ENCODE measurements around the gene LPP. TPM values are rescaled to one million over a fixed set of nuclear protein-coding genes. Genes with fewer than 3 reads are reported as not detected.

The LPP gene
- total and polyA plus RNA-seq, 2 of the 4 experiments (the other 2 are of a cell fraction): 16.0 to 130 TPM

- Histone ChIP-seq H2AFZ (replicated peaks; ENCODE audit: low read length, poor library complexity) (no peak overlapping the region), H3K4me1 (ENCODE audit: control insufficient read depth, insufficient read depth, low read length) (peaks cover 4% of the 10 kb centered on the region), H3K9me3 (ENCODE audit: control insufficient read depth, insufficient read depth, low read length) (no peaks in the 10 kb centered on the region), H4K20me1 (ENCODE audit: insufficient read depth, low read length) (peaks cover 48% of the 10 kb centered on the region; the same call in 1 of the 2 replicates), H2BK120ac (ENCODE audit: low read depth, low read length) (no peak overlapping the region), H3K14ac (replicated peaks; ENCODE audit: low read depth, low read length) (no peak overlapping the region), H3K18ac (ENCODE audit: low read depth, low read length) (no peak overlapping the region), H2AK5ac (ENCODE audit: low read depth, low read length) (no peak overlapping the region), H3K23ac (ENCODE audit: low read depth, low read length) (no peak overlapping the region), H4K8ac (ENCODE audit: low read depth in 2 of 2, low read length in 2 of 2) (no peak overlapping the region), H2BK5ac (ENCODE audit: low read depth, low read length, poor library complexity, severe bottlenecking) (no peak overlapping the region), H3K9me1 (ENCODE audit: insufficient read depth, low read length) (peaks cover 4% of the 10 kb centered on the region), H3K27ac (ENCODE audit: insufficient read depth, low read length) (no peak overlapping the region), H4K91ac (ENCODE audit: insufficient read depth, low read depth, low read length) (no peak overlapping the region), H4K5ac (ENCODE audit: low read depth, low read length) (no peak overlapping the region), H3K56ac (ENCODE audit: extremely low read depth, insufficient read depth, low read length) (no peak overlapping the region), H3K9ac (ENCODE audit: low read depth, low read length) (no peak overlapping the region), H3K36me3 (ENCODE audit: control insufficient read depth, insufficient read depth, low read length) (peaks cover 3% of the 10 kb centered on the region), H2AK9ac (replicated peaks; ENCODE audit: low read depth, low read length, poor library complexity) (no peak overlapping the region), H3K4me3 (ENCODE audit: insufficient read depth, low read depth, low read length) (no peak overlapping the region), H2BK20ac (ENCODE audit: low read depth, low read length) (no peak overlapping the region), H3K4ac (ENCODE audit: low read depth, low read length) (no peak overlapping the region), H3K27me3 (ENCODE audit: control insufficient read depth, insufficient read depth, low read length) (no peaks in the 10 kb centered on the region), H3K4me2 (ENCODE audit: low read depth, low read length) (no peak overlapping the region), H3K79me1 (ENCODE audit: low read depth in 1 of 2, low read length in 2 of 2) (peaks cover 57 to 80% of the 10 kb centered on the region in 2 experiments), H2BK15ac (ENCODE audit: low read depth, low read length) (no peak overlapping the region)
- ATAC-seq (ENCODE audit: low read depth): no peak
- no peak for DNase-seq
- dilution Hi-C loops (cut with HindIII; ENCODE audit: low sequenced_read_pairs, unreplicated experiment): no loop called here
- intact Hi-C loops (cut with micrococcal nuclease): no loop called here
- BruUV-seq (replicated peaks): no TSS peak
- POLR2A ChIA-PET (ENCODE audit: unreplicated experiment): no interaction called here
- TF ChIP-seq CHD1 (IDR thresholded peaks at IDR 0.05; ENCODE audit: low read depth, low read length): no peak
- TF ChIP-seq MAFK (IDR thresholded peaks at IDR 0.05; ENCODE audit: low read depth, low read length): no peak
- no peak for TF ChIP-seq CTCF (conservative IDR thresholded peaks at IDR 0.05; ENCODE audit: low read depth, low read length)
- TF ChIP-seq, protein P1, sequence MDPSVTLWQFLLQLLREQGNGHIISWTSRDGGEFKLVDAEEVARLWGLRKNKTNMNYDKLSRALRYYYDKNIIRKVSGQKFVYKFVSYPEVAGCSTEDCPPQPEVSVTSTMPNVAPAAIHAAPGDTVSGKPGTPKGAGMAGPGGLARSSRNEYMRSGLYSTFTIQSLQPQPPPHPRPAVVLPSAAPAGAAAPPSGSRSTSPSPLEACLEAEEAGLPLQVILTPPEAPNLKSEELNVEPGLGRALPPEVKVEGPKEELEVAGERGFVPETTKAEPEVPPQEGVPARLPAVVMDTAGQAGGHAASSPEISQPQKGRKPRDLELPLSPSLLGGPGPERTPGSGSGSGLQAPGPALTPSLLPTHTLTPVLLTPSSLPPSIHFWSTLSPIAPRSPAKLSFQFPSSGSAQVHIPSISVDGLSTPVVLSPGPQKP (IDR thresholded peaks at IDR 0.05; ENCODE audit: borderline replicate concordance, low read depth, low read length): no peak
- no peak for TF ChIP-seq FOS (IDR thresholded peaks at IDR 0.05; ENCODE audit: low read depth, low read length)
- TF ChIP-seq SMC3 (IDR thresholded peaks at IDR 0.05; ENCODE audit: low read depth, low read length): no peak
- no CpG with 5 or more reads among the region's 2 CpGs for WGBS, 2 experiments (ENCODE audit: extremely low coverage in 2 of 2, insufficient read length in 1 of 2)
- CTCF ChIA-PET: no interaction called here
- in situ Hi-C loops (cut with MboI; ENCODE audit: low sequenced_read_pairs): no loop called here
Measured at GRCh38 chr3:188327433-188327832, 173.5 kb downstream of the LPP start.
